ENCODE results near the gene CD2BP2.
"Not testable (repeated sequence)": the region's sequence is repeated elsewhere in the genome, so short reads cannot be mapped to it uniquely, and the experiment has no call there.

The CD2BP2 gene

GRCh38 chr16:30355144-30355953 lies at the start of gene CD2BP2:
CD2BP2 (minus strand) TSS chr16:30355308; CDS start chr16:30354681, 627 bp downstream.
- DNase-seq (ENCODE audit: low read depth): peak; percentile 100
- no peak for TF ChIP-seq CTCF (conservative IDR thresholded peaks at IDR 0.05; ENCODE audit: low read depth, low read length)
- peak within 1 kb of the TSS; percentile 98 for H3K4me3 ChIP-seq (ENCODE audit: low read depth, low read length)

- H3K4me3 ChIP-seq (ENCODE audit: low read depth, low read length): no peak overlapping the region
- no peak for DNase-seq (ENCODE audit: low read depth)
- no peak for TF ChIP-seq CTCF (conservative IDR thresholded peaks at IDR 0.05; ENCODE audit: low read depth, low read length)
Measured at GRCh38 chr16:30401768-30402425, 46.8 kb upstream of the CD2BP2 start.

GRCh38 chr16:30399435-30400186 lies 44.5 kb upstream of the CD2BP2 start:
- peak overlapping the region; percentile 55 for H3K4me3 ChIP-seq (ENCODE audit: low read depth, low read length)
- no peak for TF ChIP-seq CTCF (conservative IDR thresholded peaks at IDR 0.05; ENCODE audit: low read depth, low read length)
- DNase-seq (ENCODE audit: low read depth): no peak

GRCh38 chr16:30398661-30399434 lies 43.7 kb upstream of the CD2BP2 start:
- no peak for DNase-seq (ENCODE audit: low read depth)
- TF ChIP-seq CTCF (conservative IDR thresholded peaks at IDR 0.05; ENCODE audit: low read depth, low read length): no peak
- no peak overlapping the region for H3K4me3 ChIP-seq (ENCODE audit: low read depth, low read length)

- no peak for TF ChIP-seq CTCF (conservative IDR thresholded peaks at IDR 0.05; ENCODE audit: low read depth, low read length)
- no peak for DNase-seq (ENCODE audit: low read depth)
- H3K4me3 ChIP-seq (ENCODE audit: low read depth, low read length): no peak overlapping the region
Measured at GRCh38 chr16:30397776-30398660, 42.9 kb upstream of the CD2BP2 start.

GRCh38 chr16:30397056-30397455 lies 41.9 kb upstream of the CD2BP2 start:
- H3K4me3 ChIP-seq (ENCODE audit: low read depth, low read length): no peak overlapping the region
- TF ChIP-seq CTCF (conservative IDR thresholded peaks at IDR 0.05; ENCODE audit: low read depth, low read length): no peak

GRCh38 chr16:30396627-30397026 lies 41.5 kb upstream of the CD2BP2 start:
- H3K4me3 ChIP-seq (ENCODE audit: low read depth, low read length): not testable (repeated sequence)

More at GRCh38 chr16:30397056-30397455, 41.9 kb upstream of the CD2BP2 start:
- DNase-seq (ENCODE audit: low read depth): no peak

More at GRCh38 chr16:30396627-30397026, 41.5 kb upstream of the CD2BP2 start:
- DNase-seq (ENCODE audit: low read depth): not testable (repeated sequence)
